NCI-H82 treated with DMSO at 0.1 percent for 48 hours (cell line): Measurements from ENCODE around the gene DOCK1.

Experiments used
- DNase-seq: peaks from one replicate; lab custom pipeline; 2025; ENCODE audit not compliant: unreplicated experiment; lab: John Stamatoyannopoulos, UW

Gene DOCK1

GRCh38 chr10:127250031-127250430, 344.8 kb downstream of the DOCK1 start:
- no peak for DNase-seq

- DNase-seq = no peak
Observed at GRCh38 chr10:127252818-127253217, 347.6 kb downstream of the DOCK1 start.

GRCh38 chr10:127254276-127254675, 349.0 kb downstream of the DOCK1 start:
- DNase-seq = no peak

- DNase-seq = no peak
Observed at GRCh38 chr10:127257395-127257794, 352.2 kb downstream of the DOCK1 start.

GRCh38 chr10:127259347-127259746, 354.1 kb downstream of the DOCK1 start:
- DNase-seq = no peak

- no peak for DNase-seq
Observed at GRCh38 chr10:127262606-127263005, 357.4 kb downstream of the DOCK1 start.

DNA sequence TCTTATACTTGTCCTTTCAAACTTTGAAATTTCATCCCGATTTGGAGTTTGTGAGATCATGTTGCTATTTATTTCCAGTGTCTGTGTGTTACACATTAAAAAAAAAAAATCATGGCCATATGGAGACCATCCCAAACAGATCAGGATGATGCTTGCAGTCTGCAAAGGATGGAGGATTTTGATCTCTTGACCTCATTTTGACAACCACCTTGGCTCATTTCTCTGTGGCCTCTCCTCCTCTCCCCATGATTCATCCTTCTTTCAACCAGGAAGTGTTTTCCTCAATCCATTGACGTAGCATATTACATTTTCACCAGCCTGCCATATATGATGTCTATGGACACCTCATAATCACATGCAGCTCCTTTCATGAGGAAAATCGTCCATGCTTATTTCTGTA, 360.1 kb downstream of the DOCK1 start:
- no peak for DNase-seq

GRCh38 chr10:127266431-127266830, 361.2 kb downstream of the DOCK1 start:
- no peak for DNase-seq

DNA sequence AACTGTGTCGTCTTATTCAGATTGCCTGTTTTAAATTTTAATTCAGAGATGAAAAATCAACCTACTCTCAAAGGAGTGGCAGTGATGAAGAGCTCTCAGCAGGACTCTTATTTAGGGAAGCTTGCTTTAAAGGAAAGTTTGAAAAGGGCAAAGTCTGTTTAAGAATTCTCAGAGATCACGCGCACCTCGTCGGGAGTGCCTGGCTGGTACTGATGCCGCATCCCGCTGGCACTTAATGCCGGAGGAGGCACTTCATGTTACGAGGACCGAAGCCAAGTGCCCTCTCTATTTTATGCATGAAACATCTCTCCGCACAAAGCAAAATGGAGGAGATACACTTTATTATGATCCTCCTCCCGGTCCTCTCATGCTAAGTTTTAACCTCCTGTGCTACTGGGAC, 362.2 kb downstream of the DOCK1 start:
- no peak for DNase-seq

GRCh38 chr10:127272076-127272475, 366.8 kb downstream of the DOCK1 start:
- no peak for DNase-seq

DNA sequence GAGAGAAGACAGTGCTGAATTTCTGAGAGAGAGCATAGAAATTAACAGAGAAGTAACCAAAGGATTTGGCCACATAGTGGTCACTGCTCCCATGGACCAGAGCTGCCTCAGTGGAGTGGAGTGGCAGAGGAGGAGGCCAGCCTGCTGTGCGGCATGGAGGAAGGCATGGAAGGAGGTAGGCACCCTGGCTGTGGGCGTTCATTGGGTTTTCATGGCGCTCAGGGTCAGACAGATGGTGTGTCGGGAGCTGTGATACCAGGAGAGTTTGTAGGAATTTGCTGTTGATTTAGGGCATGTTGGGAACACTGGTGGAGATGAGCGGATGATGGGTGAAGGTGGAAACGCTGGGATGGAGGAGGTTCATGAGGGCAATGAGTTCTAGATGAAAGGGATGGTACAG, 370.0 kb downstream of the DOCK1 start:
- no peak for DNase-seq

DNA sequence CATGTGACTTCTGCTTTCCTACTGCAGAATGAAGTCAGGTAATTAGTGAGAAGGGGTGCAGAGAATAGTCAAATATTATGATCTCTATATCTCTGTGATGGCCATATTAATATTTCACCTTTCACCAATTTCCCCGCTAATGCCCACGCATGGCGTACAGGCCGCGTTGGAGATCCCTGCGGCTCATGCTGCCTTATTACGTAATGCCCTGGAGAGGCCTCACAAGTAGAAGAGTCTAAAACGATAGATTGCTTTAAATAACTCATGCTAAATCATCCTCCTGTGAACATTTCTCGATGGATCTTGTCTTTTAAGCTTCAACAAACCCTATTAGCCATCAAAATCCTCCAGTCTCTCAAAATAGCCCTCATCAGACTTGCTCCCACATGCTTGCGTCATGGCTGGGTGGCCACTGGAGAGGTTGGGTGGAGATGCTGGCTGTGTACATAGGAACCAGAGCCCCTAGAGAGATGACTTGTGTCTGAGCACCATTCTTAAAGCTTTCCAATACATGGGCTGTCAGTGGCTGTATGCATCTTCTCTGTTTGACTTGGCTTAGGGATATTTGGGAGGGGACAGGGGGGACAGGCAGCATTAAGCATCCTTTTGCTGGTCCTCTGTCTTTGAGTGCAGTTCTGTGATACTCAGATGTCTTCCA, 370.7 kb downstream of the DOCK1 start:
- DNase-seq = no peak

DNA sequence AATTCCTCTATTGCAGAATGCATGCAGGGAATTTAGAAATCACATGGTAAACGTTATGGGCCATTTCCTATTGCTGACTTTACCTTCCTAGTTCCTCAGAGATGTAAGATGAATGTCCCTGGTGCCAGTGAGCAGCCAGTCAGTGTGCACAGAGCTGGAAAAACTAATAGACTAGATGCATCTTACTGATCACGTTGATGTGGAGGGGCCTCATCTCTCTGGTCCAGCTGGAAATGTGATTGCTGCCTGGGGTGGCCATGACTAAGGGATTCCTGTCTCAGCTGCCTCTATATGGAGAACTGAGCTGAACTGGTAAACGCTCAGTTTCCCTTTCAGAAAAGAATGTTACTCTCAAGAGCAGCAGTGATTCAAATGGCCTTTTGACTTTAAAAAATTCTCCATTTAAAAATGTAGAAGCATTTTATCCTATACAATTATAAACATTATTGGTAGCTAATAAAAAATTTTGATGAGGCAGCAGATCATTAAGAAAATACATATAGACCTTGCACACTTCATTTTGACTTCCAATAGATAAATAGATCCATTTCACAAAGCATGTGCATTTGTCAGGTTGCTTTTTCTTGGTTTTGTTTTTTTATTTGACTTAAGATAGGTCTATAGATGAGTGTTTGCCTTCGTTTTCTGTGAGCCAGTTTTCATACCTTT, 371.7 kb downstream of the DOCK1 start:
- no peak for DNase-seq

GRCh38 chr10:127278001-127278400, 372.8 kb downstream of the DOCK1 start:
- DNase-seq = no peak

DNA sequence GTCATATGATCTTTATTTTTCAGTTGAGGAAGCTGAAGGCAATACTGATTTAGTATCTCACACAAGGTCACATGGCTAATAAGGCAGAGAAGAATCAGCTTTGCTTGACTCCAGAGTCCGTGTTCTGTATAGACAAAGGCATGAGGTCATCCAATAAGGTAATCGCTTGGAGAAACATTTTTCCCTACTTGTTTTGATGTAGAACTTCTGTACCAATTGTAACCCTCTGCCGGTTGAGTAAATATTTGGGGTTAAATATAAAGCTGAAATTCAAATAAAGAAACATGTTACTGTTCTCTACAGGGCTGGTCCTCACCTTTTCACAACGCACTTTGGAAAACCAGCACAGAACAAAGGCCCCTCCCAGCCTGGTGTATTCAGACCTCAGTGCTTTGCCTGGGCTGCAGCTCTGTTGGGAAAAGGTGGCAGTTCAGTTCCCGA, 374.1 kb downstream of the DOCK1 start:
- no peak for DNase-seq

DNA sequence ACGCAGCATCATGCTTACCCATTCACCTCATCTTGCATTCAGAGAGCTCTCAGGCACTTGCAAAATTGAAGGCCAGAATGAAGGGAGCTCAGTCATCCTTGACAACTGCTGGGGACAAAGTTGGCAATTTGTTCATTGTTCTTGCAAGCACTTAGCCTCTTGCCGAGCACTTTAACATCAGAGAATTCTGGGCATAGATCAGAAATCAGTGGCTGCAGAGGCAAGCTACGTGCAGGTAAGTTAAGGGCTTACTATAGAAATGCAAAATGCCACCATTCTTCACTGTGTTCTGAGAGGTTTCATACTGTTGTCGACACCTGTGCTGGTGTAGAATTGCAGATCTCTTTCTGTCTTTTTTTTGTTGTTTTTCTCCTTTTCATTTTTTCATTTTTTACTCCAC, 375.2 kb downstream of the DOCK1 start:
- DNase-seq = no peak

DNA sequence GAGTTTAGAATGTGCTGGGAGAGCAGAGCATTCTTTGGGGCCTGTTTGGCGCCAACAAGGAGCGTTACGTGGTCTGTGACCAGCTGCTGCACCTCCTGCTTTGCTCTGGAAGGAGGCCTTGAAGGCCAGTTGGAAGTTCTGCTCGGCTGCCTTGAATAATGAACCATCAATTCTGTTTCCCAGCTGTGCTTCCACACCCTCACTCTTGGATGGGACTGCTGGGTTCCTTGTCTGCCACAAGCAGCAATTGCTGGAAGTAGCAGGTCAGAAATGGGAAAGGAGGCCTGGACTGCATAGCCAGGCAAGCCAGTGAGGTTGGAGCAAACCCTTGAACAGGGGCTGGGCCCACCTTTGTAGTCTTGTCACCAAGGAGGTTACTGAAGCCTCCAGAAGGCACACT, 377.8 kb downstream of the DOCK1 start:
- DNase-seq = no peak

GRCh38 chr10:127283576-127283975, 378.3 kb downstream of the DOCK1 start:
- no peak for DNase-seq

GRCh38 chr10:127290850-127291249, 385.6 kb downstream of the DOCK1 start:
- DNase-seq = no peak

- DNase-seq = no peak
Observed at GRCh38 chr10:127291329-127291728, 386.1 kb downstream of the DOCK1 start.

GRCh38 chr10:127292888-127293287, 387.7 kb downstream of the DOCK1 start:
- DNase-seq = no peak

- DNase-seq = no peak
Observed at GRCh38 chr10:127293640-127294039, 388.4 kb downstream of the DOCK1 start.

DNA sequence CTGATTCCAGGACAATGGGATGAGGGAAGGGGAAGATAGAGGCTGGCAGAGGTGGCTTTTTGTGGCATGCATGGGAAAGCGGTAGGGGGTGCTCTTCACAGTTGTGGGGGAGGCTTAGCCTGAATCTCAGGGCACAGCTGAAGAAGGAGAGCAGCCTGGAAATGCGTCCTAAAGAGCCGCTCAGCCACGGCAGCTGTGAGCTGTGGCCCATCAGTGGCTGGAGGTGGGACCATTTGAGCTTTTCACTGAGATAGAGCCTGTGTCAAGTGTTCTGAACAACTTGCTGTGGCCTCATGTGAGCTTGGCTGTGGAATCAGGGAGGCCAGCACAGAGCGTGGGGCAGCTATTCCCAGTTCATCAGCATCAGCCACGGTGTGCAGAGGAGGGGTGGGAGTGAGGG, 391.5 kb downstream of the DOCK1 start:
- DNase-seq = no peak
